ENCODE data around the gene PUDP. TPM values are rescaled to one million over a fixed set of nuclear protein-coding genes. Genes with fewer than 3 reads are reported as not detected.

The PUDP gene
- total RNA-seq = 10 to 100 TPM in 3 of 4 donors, 1 to 10 TPM in 1; 5.5 to 15.5 (median 11.9) TPM

DNA sequence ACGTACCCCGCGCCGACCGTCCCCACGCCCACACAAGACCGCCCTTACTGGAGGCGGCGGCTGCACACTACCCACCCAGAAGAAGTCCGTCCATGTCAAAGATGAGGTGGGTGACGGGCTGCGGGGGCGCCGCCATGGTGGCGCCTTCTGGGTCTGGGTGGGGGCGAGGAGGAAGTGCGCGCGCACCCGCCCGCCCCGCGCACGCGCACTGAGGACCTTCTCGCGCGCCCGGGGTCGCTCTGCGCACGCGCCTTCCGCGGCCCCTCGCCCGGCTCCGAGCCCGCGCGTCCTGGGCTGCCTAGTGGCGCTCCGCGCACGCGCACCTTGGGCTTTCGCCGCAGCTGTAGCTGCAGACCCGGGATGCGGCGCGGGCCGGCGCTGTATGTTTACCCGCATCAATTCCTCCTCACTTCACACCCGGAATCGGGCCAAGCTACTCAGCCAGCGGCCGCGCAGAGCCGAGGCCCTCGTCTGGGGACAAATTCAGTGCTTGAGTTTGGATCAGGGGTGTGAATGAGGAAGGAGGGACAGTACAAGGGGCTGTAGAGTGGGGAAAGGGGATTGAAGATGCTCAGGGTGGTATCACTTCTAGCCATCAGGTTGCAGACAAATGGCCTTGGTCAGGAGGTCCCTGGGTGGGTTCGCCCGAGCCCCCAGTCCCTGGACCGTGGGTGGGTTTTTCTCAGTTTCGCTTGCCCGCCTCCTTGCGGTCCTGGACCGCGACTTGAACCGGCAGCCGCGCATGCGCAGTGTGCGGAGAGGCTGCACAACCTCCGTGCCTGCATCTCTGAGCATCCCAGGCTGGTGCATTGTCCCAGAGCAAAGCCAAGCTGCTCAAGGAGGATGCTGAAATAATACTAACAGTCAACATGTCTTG is at the start of gene PUDP:
Gene PUDP, minus strand, starts transcription at position 176 of the 877 bp plus-strand sequence. Its CDS starts 40 bp downstream, at position 136.
- TF ChIP-seq, protein P1, sequence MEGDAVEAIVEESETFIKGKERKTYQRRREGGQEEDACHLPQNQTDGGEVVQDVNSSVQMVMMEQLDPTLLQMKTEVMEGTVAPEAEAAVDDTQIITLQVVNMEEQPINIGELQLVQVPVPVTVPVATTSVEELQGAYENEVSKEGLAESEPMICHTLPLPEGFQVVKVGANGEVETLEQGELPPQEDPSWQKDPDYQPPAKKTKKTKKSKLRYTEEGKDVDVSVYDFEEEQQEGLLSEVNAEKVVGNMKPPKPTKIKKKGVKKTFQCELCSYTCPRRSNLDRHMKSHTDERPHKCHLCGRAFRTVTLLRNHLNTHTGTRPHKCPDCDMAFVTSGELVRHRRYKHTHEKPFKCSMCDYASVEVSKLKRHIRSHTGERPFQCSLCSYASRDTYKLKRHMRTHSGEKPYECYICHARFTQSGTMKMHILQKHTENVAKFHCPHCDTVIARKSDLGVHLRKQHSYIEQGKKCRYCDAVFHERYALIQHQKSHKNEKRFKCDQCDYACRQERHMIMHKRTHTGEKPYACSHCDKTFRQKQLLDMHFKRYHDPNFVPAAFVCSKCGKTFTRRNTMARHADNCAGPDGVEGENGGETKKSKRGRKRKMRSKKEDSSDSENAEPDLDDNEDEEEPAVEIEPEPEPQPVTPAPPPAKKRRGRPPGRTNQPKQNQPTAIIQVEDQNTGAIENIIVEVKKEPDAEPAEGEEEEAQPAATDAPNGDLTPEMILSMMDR (IDR thresholded peaks at IDR 0.05) = peak in 1 of 3 donors; percentile 28

DNA sequence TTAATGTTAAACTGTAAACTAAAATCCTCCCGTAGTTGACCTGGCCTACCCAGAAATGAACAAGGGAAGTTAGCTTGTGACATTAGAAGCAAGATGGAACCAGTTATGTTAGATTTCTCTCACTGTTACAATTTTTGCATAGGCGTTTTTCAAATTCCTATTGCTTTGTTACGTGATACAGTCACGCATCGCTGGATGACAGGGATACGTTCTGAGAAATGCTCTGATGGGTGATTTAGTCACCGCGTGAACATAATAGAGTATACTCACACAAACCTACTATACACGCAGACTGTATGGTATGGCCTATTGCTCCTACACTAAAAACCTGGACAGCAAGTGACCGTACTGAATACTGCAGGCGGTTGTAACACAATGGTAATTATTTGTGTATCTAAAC is 46.7 kb upstream of the PUDP start:
- no peak for DNase-seq (ENCODE audit: low spot score)
- TF ChIP-seq, protein P1 (IDR thresholded peaks at IDR 0.05) = no peak
- no peak for ATAC-seq (ENCODE audit: low FRiP score)

More for the DNA sequence above, at the start of gene PUDP:
- ATAC-seq (ENCODE audit: low FRiP score) = peak; percentile 95
- peak; percentile 61 for DNase-seq (ENCODE audit: low spot score)

DNA sequence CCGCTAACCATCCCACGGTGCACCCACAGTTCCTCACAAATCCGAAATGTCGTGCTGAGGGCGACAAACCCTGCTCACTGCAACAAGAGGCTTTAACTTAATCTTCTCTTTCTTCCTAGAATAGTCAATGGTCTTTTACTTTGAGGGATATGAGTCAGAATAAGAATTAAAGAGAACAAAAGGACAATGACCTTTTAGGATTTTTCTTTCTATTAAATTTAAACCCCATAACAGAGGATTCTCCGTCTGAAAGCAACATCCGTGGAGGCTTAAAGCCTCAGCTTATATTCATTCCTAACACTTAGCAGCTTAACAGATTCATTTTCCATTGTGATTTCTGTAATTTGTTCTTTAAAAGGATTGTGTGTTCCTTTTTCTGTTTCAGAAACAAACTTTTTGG is 44.9 kb upstream of the PUDP start:
- ATAC-seq (ENCODE audit: low FRiP score) (no peak), DNase-seq (ENCODE audit: low spot score) (no peak)
- TF ChIP-seq, protein P1 (IDR thresholded peaks at IDR 0.05) = no peak

DNA sequence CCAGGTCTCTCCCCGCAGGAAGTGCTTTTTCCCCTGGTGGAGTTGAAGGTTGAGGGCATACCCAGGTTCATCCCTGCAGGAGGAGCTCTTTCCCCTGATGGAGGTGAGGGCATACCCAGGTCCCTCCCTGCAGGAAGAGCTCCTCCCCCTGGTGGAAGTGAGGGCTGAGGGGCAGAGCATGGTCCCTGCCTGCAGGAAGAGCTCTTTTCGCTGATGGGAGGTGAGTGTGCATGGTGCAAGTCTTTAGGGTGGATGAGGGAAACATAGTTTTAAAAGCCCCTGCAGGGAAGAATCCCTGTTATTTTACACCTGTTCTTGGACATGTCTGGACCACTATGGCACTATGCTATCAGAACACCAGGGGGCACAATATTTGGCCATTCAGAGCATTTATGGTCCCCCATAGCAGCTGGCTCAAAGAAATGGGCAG is 43.7 kb upstream of the PUDP start:
- DNase-seq (ENCODE audit: low spot score) = no peak
- TF ChIP-seq, protein P1 (IDR thresholded peaks at IDR 0.05) = no peak
- ATAC-seq (ENCODE audit: low FRiP score) = no peak

DNA sequence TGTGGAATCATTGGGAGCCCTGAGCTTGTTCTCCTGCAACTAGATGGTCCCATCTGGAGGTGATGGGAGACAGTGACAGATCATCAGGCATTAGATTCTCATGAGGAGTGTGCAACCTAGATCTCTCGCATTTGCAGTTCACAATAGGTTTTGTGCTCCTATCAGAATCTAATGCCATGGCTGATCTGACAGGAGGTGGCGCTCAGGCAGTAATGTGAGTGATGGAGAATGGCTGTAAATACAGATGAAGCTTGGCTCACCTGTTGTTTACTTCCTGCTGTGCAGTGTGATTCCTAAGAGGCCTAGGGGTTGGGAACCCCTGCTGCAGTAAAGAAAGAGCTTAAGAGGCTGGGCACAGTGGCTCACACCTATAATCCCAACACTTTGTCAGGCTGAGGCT is 42.2 kb upstream of the PUDP start:
- TF ChIP-seq, protein P1 (IDR thresholded peaks at IDR 0.05) = no peak
- ATAC-seq (ENCODE audit: low FRiP score) (no peak), DNase-seq (ENCODE audit: low spot score) (no peak)

DNA sequence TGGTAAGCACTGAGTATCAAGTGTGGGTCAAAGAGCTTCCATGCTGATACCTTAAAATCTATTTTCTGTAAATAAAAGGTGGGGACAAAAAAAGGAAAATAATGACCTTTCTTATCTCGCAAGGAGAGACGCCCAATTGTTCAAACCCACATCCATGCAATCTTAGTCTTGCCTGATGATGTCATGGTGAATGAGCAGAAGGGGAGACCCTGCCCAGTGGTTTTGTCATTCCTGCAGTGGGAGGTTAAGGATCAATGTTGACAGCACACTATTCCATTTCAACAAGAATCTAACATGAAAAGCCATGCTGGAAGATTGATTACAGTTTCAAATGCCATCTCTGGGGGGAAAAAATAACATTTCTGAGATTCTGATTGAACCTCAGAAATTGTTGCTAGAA is 40.7 kb upstream of the PUDP start:
- TF ChIP-seq, protein P1 (IDR thresholded peaks at IDR 0.05) = no peak
- no peak for DNase-seq (ENCODE audit: low spot score)
- ATAC-seq (ENCODE audit: low FRiP score) = no peak

DNA sequence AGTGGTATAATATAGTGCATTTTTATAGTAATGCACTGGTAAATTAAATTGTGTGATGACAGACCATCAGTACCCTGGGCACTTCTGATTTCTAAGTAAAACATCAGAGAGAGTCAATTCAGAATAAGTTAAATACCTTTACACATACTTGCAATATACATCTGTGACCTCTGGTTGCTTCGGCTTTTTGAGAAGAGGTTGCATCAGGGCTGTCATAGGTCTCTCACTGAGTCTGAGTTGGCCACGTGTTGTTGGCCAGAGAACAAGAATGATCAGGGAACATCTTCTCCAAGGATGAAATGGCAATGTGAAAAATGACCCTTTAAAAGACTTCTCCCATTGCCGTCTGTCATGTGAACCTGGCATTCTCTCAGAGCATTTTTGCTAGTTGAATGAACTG is 36.9 kb upstream of the PUDP start:
- DNase-seq (ENCODE audit: low spot score) = no peak
- no peak for ATAC-seq (ENCODE audit: low FRiP score)
- TF ChIP-seq, protein P1 (IDR thresholded peaks at IDR 0.05) = no peak

Data from omental fat pad (tissue), 4 donors.